Measurements from ENCODE around the gene PPM1L.

PPM1L gene

DNA sequence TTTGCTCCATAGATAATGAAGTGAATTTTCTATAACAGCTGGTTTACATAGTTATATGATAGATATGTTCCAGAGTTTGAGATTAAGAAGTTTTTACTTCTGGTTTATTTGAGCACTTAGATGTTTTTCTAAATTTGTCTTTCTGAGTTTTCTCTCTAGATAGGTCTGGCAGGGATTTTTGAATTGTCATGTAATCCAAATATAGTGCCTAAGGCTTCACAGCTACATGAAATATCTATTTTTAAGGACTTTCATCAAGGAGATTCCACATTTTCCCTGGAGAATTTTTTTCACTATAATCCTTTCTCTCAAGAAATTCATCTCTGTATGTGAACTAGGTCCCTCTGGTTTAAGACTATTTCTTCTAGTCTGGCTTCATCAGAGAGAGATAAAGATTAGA, 12.0 kb downstream of the PPM1L start:
- no peak for DNase-seq

DNA sequence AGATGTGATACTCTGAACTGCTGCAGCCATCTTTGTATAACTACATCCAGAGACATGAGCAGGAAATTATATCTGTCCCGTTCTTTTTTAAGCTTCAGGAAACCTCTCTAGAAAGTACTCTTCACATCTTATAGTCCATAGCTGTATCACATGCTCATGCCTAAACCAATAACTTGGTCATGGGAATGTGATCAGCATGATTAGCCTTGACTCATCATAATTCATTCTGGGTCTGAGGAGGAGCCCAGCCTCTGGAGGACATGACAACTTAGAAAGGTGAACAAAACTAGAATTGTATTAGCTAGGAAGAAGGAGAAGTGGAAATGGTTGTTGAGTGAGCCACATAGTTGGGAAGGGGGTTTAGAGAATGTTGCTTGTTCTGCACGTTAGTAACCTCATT, 12.9 kb downstream of the PPM1L start:
- DNase-seq = no peak

DNA sequence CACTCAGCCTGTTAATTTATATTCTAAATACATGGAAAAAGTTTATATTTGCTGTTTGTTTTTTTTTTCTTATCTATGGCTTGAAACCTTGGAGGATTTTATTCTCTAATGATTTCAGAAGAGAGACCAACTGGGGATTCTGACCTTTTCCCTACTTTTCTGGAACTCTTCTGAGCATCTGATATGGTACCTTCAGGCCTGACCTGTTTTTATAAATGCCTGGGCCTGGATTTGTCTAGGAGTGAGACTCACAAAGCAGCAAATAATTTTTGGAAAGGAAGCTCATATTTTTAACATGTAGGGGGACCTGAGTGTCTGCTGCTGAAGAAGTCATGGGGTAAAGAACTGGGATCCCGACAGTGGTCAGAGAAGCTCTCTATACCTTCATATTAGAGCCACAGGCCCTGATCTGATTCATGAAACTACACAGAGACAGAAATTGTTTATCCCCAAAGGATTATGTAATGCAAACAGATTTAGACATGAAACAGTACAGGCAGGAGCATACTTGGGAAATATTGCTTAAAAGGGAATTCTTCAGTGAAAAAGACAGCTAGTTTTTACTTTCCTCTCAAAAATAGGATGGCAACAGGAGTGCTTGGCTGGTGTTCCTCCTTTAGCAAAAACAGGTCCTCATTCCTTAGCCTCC, 15.9 kb downstream of the PPM1L start:
- no peak for DNase-seq

DNA sequence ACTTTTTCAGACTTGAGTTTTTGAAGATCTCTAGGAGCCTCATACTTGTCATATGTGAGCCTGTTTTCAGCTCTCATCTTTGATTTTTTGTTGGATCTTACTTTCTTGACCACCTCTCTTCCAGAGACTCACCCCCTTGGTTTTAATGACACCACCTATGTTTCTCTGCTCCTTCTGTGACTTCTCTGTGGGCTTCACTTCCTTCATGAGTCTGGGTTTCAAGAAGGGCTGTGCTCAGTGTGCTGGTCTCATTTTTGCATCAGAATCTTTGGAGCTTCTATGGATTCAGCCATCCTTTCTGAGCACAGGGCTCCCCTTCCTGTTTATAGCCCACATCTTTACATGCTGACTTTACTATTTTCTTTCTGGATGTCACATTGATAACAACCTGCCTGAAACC, 17.7 kb downstream of the PPM1L start:
- no peak for DNase-seq

DNA sequence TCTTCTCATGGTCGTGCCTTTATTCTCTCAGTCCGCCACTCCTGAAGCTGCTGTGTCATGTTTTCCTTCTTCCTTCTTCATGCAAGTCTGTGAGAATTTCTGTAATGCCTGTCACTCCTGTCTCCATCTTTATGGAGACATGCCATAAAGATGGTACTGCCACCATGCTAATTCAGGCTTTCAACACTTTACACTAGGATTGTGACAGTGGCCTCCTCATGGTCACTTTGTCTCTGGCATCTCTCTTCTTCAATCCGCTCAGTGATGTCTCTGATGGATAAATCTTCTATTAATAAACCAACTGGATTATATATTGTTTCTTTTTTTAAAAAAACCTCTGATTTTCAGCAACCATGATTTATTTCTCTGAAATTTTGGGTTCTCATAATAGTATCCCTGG, 18.1 kb downstream of the PPM1L start:
- no peak for DNase-seq

DNA sequence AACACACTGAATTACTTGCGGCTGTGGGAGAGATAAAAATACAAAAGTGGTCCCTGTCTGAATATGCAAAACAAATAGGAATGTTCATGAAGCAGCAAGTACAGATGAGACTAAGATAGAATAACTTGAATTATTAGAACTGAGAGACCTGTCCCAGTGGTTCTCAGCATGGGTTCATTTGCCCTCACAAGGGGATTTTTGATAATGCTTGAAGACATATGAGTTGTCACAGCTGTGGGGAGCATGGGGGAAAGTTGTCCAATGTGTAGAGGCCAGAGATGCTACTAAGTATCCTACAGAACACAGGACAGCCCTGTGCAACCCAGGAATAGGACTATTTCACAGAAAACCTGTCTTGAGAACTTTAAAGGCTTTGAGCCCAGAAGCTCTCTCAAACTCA, 22.4 kb downstream of the PPM1L start:
- no peak for DNase-seq

DNA sequence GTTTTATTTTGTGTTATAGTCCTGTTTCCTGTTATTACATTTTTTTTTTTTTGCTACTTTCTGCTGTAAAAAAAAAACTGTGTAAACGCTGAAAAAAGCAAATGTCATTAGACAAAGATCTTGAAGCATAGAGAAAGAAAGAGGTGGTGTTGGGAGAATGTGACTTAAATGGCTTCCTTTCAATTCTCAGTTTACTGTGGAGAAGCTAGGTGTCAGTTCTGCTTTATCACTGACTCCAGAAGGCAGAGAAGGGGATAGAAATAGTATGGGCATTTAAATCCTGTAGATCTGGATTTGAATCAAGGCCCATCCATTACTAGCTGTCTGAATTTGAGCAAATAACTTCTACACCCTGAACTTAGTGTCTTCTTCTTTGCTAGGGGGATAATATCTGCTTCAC, 23.0 kb downstream of the PPM1L start:
- no peak for DNase-seq

DNA sequence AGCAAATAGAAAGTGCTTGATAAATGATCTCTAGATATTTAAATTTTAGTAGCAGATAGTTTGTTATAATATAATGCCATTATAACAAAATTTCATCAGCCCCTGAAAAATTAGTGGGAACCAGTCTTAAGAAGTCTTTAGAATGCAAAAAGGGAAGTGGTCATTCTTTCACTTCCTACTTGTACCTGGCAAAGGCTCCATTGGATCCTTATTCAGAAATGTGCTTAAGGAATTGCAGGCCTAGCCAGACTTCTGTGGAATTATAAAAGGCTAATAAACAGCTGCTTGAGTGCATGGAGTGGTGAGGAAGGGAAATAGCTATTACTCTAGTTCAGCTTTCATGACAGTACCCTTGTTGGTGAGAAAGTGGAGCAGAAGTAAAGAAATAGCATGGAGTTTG, 24.2 kb downstream of the PPM1L start:
- DNase-seq = no peak

DNA sequence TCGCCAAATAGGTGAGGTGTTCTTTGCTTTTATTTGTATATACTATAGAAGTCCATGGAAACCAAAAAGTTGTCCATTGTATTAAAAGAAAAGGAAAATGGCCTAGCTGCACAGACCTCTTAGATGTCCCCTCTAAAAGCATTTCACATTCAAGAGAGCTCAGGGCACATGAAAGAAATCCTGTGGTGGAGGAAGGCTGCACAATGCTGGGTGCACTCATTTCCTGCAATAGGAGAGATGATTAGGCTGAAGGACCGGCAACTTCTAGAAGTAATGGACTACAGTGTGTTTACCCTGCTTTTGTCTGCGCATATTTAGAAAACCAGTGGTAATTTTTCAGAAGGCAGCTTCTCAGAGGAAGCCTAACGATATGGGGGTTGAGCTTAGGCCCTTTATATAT, 25.4 kb downstream of the PPM1L start:
- DNase-seq = no peak

DNA sequence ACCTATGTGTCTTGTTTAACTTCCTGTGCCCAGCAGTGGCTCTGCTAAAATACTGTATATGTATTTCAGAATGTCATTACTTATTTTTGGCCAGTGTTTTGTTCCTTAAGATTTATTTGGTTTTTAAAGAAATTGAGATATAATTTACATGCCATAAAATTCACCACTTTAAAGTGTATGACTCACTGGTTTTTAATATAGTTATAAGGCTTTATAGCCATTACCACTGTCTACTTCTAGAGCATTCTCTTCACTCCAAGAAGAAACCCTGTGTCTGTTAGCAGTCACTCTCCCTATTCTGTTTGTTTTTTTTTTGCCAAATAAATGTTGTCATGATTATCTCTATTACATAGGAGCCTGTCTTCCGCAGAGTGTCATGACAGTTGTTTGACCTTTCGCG, 25.8 kb downstream of the PPM1L start:
- DNase-seq = no peak

DNA sequence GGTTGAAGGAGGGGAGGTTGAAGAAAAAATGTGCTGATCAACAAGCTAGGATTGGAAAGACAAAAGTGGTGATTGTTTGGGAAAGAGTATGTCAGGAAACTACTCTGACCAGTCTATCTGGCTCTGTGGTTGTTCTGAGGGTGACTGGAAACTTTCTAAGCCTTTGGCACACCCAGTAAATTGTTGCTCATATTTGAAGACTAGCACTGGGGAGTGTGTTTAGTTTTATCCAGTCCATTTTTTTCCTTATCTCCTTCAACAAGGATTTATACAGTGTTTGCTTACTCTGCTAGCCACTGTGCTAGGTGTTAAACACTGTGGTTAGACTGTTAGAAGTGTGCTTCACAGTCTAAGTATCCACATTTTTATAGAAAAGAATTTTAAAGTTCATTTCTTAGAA, 28.8 kb downstream of the PPM1L start:
- DNase-seq = no peak

DNA sequence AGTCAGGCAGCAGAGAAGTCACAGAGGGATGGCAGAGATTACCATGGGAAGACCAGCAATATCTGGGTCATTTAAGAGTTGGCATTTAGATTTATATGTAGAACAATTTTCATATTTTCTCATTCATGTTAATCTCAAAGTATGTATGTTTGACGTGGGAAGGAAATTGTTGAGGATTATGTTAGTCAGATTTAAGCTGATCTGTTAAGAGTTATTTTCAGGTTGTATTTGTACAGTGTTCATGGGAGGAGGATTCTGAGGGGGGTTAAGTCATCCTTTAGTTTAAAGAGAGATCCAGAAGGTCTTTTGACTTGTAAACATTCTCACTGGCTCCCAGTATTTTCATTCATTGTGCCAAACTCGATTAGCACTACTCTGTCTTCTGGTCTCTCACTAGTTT, 34.7 kb downstream of the PPM1L start:
- no peak for DNase-seq

DNA sequence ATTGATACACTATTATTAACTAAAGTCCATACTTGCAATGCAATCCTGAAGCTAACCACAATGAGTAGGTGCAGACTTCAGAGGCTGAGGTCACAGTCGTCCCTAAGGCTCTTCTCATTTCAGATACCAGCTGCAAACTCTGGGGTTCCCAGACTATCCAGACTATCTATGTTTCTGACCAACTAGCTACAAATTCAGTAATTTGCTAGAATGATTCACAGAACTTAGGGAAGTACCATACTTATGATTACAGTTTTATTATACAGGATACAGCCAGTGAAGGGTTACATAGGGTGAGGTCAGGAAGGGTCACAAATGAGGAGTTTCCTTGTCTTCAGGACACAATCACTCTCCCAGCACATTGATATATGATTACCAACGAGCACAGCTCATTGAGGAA, 36.5 kb downstream of the PPM1L start:
- no peak for DNase-seq

DNA sequence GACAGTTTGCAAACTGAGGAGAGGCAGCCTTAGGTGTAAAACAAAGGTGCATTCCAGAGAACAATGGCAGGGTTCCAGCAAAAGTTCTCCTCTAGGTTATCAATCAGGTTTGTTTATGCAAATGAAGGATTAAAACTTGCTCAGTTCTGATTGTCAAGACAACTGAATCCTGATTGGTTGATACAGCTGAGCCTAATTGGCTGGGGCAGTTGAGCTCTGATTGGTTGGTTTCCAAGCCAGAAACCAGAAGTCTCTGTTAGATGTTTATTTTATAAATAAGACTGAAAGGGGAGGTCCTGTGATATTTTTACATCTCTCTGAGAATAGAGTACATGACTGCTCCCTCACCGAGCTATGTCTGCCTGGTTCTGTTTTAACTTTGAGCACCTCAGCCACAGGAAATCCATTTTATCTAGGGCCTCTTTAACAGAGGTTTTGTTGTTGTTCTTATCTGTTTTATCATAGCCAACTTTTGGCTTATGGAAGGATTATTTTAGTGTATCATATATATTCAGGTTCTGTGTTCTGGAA, 37.8 kb downstream of the PPM1L start:
- no peak for DNase-seq

DNA sequence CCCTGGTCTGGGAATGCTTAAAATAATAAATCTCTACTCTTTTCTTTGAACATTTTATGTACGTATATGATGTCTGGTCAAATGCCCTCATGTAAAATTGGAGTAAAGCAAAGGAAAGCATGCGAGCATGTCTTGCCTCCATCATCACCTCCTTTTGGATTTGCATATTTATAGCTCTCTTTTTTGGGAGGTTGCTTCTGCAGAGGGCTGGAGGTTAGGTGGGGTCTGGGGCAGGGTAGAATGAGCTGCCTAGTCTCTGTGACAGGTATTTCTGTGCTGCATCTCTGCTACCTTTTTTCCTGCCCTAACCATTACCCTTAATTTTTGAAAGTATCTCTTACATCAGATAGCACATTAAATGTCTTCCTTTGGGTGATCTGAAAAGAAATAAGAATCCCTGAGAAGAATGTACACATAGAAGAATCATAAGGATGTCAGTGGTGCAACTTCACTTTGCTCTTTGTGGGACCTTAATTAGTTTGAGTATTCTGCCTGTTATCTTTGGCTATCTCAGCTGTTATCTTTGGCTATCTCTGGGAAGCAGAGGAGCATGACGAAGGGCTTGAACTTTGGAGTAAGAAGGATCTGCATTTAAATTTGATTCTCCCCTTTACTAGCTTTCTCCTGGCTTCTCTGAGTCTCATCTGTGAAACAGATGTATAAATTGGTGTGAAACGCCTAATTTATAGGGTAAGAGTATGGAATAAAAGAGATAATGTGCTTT, 40.2 kb downstream of the PPM1L start:
- no peak for DNase-seq

DNA sequence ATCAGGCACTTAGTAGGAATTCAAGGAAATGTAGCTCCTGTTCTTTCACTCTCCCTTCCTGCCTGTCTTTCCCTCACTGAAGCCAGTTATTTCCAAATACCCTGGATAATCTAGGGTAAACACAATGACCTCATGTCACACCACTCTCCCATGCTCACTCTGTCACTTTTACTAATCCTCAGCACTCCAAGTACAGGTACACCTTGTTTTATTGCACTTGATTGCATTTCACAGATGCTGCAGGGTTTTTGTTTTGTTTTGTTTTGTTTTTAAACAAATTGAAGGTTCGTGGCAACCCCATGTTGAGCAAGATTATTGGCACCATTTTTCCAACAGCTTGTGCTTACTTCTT, 40.8 kb downstream of the PPM1L start:
- DNase-seq = no peak

DNA sequence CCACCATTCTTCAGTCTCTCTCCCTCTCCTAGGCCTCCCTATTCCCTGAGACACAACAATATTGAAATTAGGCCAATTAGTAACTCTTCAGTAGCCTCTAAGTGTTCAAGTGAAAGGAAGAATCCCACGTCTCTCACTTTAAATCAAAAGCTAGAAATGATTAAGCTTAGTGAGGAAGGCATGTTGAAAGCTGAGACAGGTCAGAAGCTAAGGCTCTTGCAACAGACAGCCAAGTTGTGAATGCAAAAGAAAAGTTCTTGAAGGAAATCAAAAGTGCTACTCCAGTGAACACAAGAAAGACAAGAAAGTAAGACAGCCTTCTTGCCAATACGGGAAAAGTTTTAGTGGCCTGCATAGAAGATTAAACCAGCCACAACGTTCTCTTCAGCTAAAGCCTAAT, 41.3 kb downstream of the PPM1L start:
- DNase-seq = no peak

DNA sequence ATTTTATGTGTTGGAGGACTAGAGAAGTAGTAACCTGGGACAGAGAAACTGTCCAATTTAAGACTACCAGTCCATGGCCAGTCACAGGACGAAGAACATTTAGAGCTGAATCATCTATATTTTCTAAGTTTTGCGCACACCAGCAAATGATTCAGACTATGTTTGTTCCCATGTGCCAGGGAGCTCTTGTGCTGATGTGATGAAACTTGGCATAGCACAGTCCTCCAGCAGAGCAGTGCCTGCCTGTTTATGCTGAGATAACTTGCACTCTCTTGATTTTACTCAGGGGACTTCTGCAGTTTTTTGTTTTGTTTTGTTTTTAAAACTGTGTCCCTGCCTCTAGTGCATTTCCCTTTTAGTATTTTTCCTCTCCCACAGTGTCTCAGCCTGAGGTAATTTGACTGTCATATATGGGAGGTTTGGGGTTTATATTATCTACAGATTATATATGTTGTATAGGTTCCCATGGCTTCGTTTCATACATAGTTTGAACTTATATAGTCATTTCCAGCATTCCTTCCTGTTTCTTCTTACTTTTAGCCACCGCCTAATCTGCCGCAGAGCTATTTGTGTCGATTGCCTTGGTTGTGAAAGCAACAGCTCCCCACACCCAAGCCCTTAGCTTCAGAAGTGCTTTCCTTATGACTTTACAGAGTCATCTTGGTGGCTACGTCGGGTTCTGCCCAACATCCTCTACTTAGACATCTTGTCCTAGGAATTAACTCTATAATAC, 45.5 kb downstream of the PPM1L start:
- peak; percentile 52 for DNase-seq

DNA sequence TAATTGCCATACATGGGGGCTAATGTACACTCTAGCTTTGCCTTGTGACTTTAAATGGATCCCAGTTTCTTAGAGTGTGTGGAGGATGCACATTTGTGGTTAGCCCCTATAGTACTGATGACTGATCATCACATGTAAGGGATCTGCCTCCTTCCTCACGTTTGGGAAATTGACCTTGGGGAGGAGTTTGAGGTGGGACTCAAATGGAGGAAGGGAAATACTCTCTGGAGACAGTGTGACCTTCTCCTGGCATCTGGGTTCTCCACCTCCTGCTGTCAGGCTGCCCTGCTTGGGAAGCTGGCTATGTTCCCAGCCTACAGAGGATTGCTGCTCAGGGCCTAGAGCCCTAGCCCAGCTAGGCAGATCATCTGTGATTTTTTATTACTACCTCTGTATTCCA, 48.7 kb downstream of the PPM1L start:
- DNase-seq = no peak

DNA sequence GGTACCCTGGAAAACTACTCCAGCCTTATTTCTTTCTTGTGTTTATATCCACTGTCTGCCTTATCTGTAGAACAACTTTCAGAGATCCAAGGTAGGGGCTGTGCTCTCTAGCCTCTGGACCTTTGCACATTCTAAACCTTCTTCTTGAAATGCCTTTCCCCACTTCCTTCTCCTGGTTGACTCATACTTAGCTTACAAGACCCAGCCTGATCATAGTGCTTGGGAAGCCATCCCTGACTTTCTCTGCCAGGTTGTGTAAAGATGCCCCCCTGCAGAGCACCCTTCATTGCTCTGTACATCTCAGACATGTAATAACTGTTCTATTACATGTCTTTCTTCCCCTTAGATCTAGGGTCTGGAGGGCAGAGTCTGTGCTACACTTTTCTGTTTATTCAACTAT, 50.1 kb downstream of the PPM1L start:
- DNase-seq = no peak

DNA sequence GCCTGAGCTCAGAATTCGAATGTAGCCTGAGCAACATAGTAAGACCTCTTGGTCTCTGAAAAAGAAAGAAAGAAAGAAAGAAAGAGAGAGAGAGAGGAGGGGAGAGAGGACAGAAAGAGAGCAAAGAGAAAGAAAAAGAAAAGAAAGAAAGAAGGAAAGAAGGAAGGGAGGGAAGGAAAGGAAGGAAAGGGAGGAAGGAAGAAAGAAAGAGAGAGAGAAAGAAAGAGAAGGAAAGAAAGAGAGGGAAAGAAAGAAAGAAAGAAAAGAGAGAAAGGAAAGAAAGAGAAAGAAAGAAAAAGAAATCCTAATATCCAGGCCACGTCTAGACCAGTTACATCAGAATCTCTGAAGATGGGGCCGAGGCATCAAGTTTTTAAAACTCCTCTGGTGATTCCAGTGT, 50.7 kb downstream of the PPM1L start:
- DNase-seq = no peak

DNA sequence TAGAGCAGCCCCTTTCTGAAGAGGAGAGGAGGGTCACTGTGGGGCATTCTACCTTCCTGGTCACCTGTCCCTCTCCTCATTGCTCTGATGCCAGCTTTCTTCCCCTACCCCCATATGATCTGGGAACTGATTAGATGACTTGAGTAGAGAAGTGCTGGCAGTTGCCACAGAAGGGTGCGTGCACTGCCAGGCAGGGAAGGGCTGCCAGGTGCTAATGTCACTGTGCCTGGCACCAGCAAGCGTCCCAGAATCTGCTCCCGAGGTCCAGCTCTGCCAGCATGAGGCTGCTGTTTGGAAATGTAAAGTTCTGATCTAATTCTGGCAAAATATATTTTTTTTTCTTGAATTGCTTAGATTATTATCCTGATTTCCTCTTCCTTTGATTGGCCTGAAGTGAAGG, 52.8 kb downstream of the PPM1L start:
- no peak for DNase-seq

DNA sequence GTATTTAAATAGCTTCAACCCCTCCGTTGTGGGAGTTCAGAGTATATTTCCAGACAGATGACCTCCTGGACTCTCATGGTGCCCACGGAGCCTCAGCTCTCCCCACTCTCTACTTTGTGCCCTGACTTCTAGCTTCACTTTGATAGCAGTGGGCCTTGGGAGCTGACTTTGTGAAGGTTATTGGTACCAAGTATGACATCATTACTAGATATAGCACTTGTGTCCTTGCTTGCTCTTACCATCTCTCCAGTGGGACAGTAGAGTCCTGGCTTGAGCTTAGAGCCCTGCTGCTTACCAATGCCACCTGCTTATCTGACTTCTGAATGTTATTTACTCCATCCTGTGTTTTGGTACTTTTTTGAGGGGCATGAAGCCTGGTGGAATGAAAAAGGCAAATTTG, 53.4 kb downstream of the PPM1L start:
- no peak for DNase-seq
